ENCODE measurements around the gene HOMER2.

The HOMER2 gene

GRCh38 chr15:82999426-82999825, 46.9 kb upstream of the HOMER2 start:
- no peaks in the 10 kb centered on the region for H3K36me3 ChIP-seq (ENCODE audit: control insufficient read depth, low read length)
- H3K27ac ChIP-seq (ENCODE audit: low read depth, low read length) = no peak overlapping the region
- H3K9me3 ChIP-seq (ENCODE audit: control insufficient read depth, insufficient read depth, low read length) = no peaks in the 10 kb centered on the region

GRCh38 chr15:82995938-82996337, 43.4 kb upstream of the HOMER2 start:
- Histone ChIP-seq H4K20me1 (ENCODE audit: control insufficient read depth, insufficient read depth, low read depth, low read length) (no peaks in the 10 kb centered on the region), H3K4me1 (ENCODE audit: control insufficient read depth, low read length) (peaks cover 4% of the 10 kb centered on the region; the same call in 1 of the 2 replicates), H3K4me3 (ENCODE audit: low read length) (no peak overlapping the region), H3F3A (ENCODE audit: control insufficient read depth, insufficient read depth) (no peaks in the 10 kb centered on the region; the same call in 1 of the 2 replicates), H3K4me2 (ENCODE audit: low read length) (no peak overlapping the region), H3K79me2 (ENCODE audit: control insufficient read depth, low read length) (no peaks in the 10 kb centered on the region), H3K9me2 (replicated peaks; ENCODE audit: control insufficient read depth, low read length) (no peaks in the 10 kb centered on the region), H3K9me3 (ENCODE audit: control insufficient read depth, insufficient read depth, low read length) (no peaks in the 10 kb centered on the region), H3K36me3 (ENCODE audit: control insufficient read depth, low read length) (no peaks in the 10 kb centered on the region), H3K27me3 (ENCODE audit: control insufficient read depth, low read length) (no peaks in the 10 kb centered on the region), H3K27ac (ENCODE audit: low read depth, low read length) (no peak overlapping the region)
- no peak for TF ChIP-seq CTCF (IDR thresholded peaks at IDR 0.05; ENCODE audit: low read depth, low read length, poor library complexity, severe bottlenecking)

More at GRCh38 chr15:82999426-82999825, 46.9 kb upstream of the HOMER2 start:
- no peaks in the 10 kb centered on the region for H3K79me2 ChIP-seq (ENCODE audit: control insufficient read depth, low read length)
- peaks cover 4% of the 10 kb centered on the region; the same call in 1 of the 2 replicates for H3K4me1 ChIP-seq (ENCODE audit: control insufficient read depth, low read length)
- no peak overlapping the region for H3K4me2 ChIP-seq (ENCODE audit: low read length)
- H3F3A ChIP-seq (ENCODE audit: control insufficient read depth, insufficient read depth) = peaks cover 4% of the 10 kb centered on the region; the same call in 1 of the 2 replicates
- H3K27me3 ChIP-seq (ENCODE audit: control insufficient read depth, low read length) = no peaks in the 10 kb centered on the region
- no peak overlapping the region for H3K4me3 ChIP-seq (ENCODE audit: low read length)
- H3K9me2 ChIP-seq (replicated peaks; ENCODE audit: control insufficient read depth, low read length) = no peaks in the 10 kb centered on the region
- TF ChIP-seq CTCF (IDR thresholded peaks at IDR 0.05; ENCODE audit: low read depth, low read length, poor library complexity, severe bottlenecking) (no peak), EZH2phosphoT487 (IDR thresholded peaks at IDR 0.05; ENCODE audit: borderline replicate concordance, low read length) (no peak)
- no peaks in the 10 kb centered on the region for H4K20me1 ChIP-seq (ENCODE audit: control insufficient read depth, insufficient read depth, low read depth, low read length)

GRCh38 chr15:82995076-82995475, 42.6 kb upstream of the HOMER2 start:
- H3K9me2 ChIP-seq (replicated peaks; ENCODE audit: control insufficient read depth, low read length) = no peaks in the 10 kb centered on the region
- H3K27ac ChIP-seq (ENCODE audit: low read depth, low read length) = no peak overlapping the region
- peaks cover under 1% of the 10 kb centered on the region; the same call in 1 of the 2 replicates for H3K4me1 ChIP-seq (ENCODE audit: control insufficient read depth, low read length)
- TF ChIP-seq EZH2phosphoT487 (IDR thresholded peaks at IDR 0.05; ENCODE audit: borderline replicate concordance, low read length) (no peak), CTCF (IDR thresholded peaks at IDR 0.05; ENCODE audit: low read depth, low read length, poor library complexity, severe bottlenecking) (no peak)
- peaks cover 4% of the 10 kb centered on the region; the same call in 1 of the 2 replicates for H3K36me3 ChIP-seq (ENCODE audit: control insufficient read depth, low read length)
- no peak overlapping the region for H3K4me3 ChIP-seq (ENCODE audit: low read length)
- no peaks in the 10 kb centered on the region for H4K20me1 ChIP-seq (ENCODE audit: control insufficient read depth, insufficient read depth, low read depth, low read length)
- H3K4me2 ChIP-seq (ENCODE audit: low read length) = no peak overlapping the region
- H3K9me3 ChIP-seq (ENCODE audit: control insufficient read depth, insufficient read depth, low read length) = no peaks in the 10 kb centered on the region
- H3K27me3 ChIP-seq (ENCODE audit: control insufficient read depth, low read length) = no peaks in the 10 kb centered on the region
- no peaks in the 10 kb centered on the region for H3K79me2 ChIP-seq (ENCODE audit: control insufficient read depth, low read length)
- no peaks in the 10 kb centered on the region; the same call in 1 of the 2 replicates for H3F3A ChIP-seq (ENCODE audit: control insufficient read depth, insufficient read depth)
